ENCODE measurements around the gene TMEM253.
A peak's percentile ranks its signal among the peaks of the same experiment; 100 is the strongest.

Gene TMEM253

DNA sequence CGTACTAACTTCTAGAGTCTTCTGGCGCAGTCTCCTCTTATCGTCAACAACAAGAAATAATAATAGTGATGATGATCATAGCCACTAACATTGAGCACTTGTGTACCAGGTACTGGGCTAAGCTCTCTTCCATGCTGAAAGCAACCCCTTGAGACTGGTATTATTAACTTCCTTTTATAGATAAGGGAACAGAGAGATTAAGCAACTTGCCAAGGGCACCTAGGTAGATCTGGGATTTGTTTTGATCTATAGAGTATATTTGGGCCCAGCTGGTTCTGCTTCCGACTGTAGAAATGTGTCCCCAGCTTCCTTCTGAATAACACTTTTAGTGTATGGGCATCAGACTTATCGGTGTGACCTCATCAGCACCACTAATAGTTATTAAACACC is 1.3 kb upstream of the TMEM253 start:
- H3K4me3 ChIP-seq (replicated peaks; ENCODE audit: low read depth, low read length) = peak overlapping the region; percentile 50

DNA sequence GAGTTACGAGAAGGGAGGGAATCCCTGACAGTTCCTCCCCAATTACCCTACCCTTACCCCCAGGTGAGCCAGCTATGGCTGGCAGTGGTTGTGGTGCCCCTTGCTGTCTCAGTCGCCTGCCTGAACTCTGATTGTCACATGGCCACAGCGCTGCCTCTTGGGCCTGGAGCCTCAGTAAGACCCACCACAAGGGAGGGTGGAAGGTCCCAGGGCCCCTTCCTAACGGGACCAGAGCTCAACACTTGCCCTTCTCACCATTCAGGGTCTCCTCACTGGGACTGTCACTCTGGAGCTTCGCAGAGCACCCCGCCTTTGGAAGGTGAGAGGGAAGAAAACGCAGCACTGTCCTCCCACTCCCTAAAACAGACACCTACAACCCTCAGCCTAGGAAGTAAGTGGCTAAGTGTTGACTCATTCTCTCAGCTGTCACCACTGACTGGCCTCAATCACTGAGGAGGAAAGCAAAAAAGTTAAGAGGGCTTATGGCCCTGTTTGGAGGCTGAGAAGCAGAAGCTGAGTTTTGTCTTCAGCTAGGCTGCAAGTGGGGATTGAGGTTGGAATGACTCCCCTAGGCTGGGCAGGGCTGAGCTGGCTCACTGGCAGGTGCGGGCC is 1.0 kb downstream of the TMEM253 start:
- no peak overlapping the region for H3K4me3 ChIP-seq (replicated peaks; ENCODE audit: low read depth, low read length)
- no peak for DNase-seq (ENCODE audit: extremely low read depth, low read depth)
- TF ChIP-seq, protein P1, sequence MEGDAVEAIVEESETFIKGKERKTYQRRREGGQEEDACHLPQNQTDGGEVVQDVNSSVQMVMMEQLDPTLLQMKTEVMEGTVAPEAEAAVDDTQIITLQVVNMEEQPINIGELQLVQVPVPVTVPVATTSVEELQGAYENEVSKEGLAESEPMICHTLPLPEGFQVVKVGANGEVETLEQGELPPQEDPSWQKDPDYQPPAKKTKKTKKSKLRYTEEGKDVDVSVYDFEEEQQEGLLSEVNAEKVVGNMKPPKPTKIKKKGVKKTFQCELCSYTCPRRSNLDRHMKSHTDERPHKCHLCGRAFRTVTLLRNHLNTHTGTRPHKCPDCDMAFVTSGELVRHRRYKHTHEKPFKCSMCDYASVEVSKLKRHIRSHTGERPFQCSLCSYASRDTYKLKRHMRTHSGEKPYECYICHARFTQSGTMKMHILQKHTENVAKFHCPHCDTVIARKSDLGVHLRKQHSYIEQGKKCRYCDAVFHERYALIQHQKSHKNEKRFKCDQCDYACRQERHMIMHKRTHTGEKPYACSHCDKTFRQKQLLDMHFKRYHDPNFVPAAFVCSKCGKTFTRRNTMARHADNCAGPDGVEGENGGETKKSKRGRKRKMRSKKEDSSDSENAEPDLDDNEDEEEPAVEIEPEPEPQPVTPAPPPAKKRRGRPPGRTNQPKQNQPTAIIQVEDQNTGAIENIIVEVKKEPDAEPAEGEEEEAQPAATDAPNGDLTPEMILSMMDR (IDR thresholded peaks at IDR 0.05; ENCODE audit: low read depth, low read length, missing control alignments) = no peak

More for the DNA sequence above, 1.3 kb upstream of the TMEM253 start:
- no peak for DNase-seq (ENCODE audit: extremely low read depth, low read depth)
- TF ChIP-seq, protein P1 (IDR thresholded peaks at IDR 0.05; ENCODE audit: low read depth, low read length, missing control alignments) = no peak

DNA sequence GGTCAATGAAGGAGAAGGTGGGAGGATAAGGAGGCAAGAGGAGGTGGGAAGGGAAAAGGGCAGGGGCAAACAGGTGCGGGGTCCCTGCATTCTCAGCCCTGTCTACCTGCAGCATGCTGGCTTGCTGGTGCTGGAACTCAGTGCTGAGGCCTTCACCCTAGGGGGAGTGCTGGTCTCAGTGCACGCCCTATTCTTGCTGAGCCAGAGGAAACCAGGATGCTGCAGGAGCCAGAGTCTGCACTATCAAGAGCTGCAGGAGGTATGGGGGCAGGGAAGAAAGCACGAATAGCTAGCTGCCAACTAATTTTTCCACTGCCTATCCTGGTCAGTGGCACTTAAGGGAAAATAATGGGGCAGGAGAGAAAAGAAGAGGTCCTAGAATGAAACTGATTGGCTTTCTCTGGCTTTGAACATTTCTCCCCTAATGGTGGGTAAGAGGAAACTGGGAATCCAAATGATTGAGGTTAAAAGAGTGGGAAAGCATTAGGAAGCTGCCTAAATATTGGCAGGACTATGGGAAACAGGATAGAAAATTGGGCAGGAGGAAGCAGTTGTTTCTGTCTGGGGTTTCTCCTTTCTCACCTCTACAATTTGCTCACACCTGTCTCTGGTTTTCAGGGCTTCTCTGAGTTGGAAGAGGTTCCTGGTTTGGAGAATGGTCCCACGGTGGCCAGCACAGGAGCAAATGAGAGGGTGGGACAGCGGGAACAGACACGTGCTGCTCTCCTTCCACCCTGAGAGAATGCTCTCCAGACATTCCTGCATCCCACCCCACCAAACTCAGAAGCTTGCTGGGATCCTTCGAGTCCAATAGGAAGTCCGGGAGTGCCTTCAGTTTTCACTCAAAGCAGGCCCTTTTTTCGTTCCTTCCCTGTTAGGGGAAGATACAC is 1.9 kb downstream of the TMEM253 start:
- DNase-seq (ENCODE audit: extremely low read depth, low read depth) = no peak
- TF ChIP-seq, protein P1 (IDR thresholded peaks at IDR 0.05; ENCODE audit: low read depth, low read length, missing control alignments) = no peak
- H3K4me3 ChIP-seq (replicated peaks; ENCODE audit: low read depth, low read length) = peak overlapping the region; percentile 65

DNA sequence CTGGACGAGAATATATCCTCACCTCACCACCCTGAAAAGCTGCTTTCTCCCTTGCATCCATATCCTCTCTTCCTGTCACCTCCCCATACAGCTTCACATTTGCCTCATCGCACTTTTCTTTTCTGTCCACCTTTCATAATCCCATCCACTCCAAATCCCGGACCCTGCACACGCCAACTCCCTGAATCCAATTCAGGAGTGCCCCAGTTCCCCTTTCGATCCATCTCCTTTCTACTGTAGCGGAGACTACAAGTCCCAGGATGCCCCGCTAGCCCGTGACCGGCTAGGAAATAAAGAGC is 2.5 kb downstream of the TMEM253 start:
- no peak for DNase-seq (ENCODE audit: extremely low read depth, low read depth)
- TF ChIP-seq, protein P1 (IDR thresholded peaks at IDR 0.05; ENCODE audit: low read depth, low read length, missing control alignments) = no peak
- peak overlapping the region; percentile 65 for H3K4me3 ChIP-seq (replicated peaks; ENCODE audit: low read depth, low read length)

DNA sequence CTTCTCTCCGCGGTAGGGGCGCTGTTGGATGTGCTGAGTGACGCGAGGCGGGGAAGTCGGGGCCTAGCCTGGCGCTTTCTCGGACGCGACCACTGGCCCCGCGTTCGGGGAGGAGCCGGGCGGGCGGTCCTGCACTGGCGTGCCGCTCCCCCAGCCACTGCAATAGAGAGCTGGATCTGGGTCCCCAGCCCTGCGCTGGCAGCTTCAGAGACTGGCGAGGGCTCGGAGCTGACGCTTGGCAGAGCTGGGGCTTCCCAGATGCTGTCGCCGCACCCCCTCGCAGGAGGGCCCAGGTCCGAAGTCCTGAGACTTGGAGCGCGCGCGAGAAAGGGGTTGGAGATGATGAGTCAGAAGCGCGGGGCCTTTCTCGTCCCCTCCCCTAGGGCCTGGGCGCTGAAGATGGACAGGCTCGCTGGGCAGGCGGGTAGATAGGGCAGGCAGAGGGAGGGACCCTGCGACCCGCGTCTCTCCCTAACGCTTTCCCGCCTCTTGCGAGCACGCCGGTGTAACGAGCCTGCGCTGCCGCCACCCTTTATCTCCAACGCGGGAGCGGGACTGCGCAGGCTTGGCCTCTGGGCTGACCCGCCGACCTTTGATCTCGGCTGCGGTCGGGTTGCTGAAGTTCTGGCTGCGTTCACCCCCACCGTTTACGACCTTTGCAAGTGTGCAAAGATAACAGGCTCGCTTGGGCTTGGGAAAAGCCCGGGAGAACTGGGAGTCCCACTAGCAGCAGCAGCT is 3.0 kb downstream of the TMEM253 start:
- peak; percentile 84 for DNase-seq (ENCODE audit: extremely low read depth, low read depth)
- peak overlapping the region; percentile 65 for H3K4me3 ChIP-seq (replicated peaks; ENCODE audit: low read depth, low read length)
- TF ChIP-seq, protein P1 (IDR thresholded peaks at IDR 0.05; ENCODE audit: low read depth, low read length, missing control alignments) = peak; percentile 67

DNA sequence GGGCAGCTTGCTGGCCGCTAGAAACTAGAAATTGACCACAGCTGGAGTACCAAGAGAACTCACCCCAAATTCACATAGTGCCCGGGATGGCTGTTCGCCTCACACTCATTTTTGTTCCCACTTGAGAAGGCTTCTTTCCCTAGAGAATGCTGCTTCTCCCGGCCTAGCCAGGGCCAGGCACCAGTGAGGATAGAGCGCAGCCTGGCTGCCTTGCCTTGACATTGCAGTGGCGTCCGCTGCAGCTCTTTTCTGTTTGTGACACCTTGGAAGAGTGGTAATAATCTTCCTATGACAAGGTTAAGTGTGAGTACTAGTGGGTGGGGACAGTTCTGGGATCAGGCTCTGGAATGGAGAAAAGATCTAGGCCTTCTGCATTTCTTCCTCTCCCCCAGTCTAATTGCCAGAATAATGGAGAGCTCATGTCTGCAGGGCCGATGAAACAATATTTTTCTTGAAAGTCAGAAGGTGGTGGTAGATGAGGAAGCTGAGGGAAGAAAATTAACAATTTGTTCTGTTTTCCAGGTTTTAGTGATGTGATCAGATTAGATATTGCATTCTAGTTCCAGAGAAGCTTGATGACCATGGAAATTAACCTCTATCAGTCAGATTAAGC is 3.7 kb downstream of the TMEM253 start:
- TF ChIP-seq, protein P1 (IDR thresholded peaks at IDR 0.05; ENCODE audit: low read depth, low read length, missing control alignments) = peak; percentile 98
- no peak for DNase-seq (ENCODE audit: extremely low read depth, low read depth)
- peak overlapping the region; percentile 65 for H3K4me3 ChIP-seq (replicated peaks; ENCODE audit: low read depth, low read length)

Data from HFF-Myc (cell line).